ENCODE results near the gene ITGAD.

GRCh38 chr16:31412750-31413149 is 19.6 kb downstream of the ITGAD start:
- TF ChIP-seq POLR2AphosphoS5 (IDR thresholded peaks at IDR 0.05), result no peak
- TF ChIP-seq POLR2A (IDR thresholded peaks at IDR 0.05), result no peak
- no peak for TF ChIP-seq CTCF (IDR thresholded peaks at IDR 0.05)

Measured in breast epithelium (tissue), 3 donors.